ENCODE results near the gene HHATL.

The HHATL gene

GRCh38 chr3:42720126-42720525 lies 17.5 kb upstream of the HHATL start:
- Histone ChIP-seq H3K9me3 (ENCODE audit: low read length) (no peaks in the 10 kb centered on the region), H3K4me3 (ENCODE audit: low read depth in 1 of 2, low read length in 2 of 2) (no peak overlapping the region), H3K27ac (ENCODE audit: low read depth, low read length) (no peak overlapping the region), H3K27me3 (ENCODE audit: control insufficient read depth in 1 of 2, insufficient read depth in 2 of 2, low read length in 2 of 2) (no peaks in the 10 kb centered on the region), H3K9ac (ENCODE audit: low read length) (no peak overlapping the region), H3K4me1 (ENCODE audit: insufficient read depth, low read length) (peaks cover 7% of the 10 kb centered on the region), H3K36me3 (ENCODE audit: insufficient read depth, low read length) (no peaks in the 10 kb centered on the region)

DNA sequence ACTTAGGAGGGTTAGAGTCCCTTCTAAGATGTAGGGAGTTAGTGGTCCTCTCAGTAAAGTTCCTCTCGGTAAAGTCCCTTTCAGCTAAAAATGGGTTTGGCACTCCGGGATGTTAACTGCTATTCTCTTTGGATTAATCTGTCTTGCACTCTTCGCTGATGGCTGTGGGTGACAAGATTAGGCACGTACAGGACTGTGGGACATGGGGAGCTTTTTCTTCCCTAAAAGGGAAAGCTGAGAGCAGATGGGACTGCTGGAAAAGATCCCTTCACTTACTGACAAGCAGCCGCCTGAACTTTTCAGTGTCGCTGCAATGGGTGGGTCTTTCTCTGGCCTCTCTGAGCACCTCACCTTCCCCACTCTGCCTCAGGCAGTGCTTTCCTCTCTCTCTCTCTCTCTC lies 16.4 kb upstream of the HHATL start:
- H3K9ac ChIP-seq (ENCODE audit: low read length), result no peak overlapping the region
- H3K27me3 ChIP-seq (ENCODE audit: control insufficient read depth in 1 of 2, insufficient read depth in 2 of 2, low read length in 2 of 2), result no peaks in the 10 kb centered on the region
- H3K9me3 ChIP-seq (ENCODE audit: low read length), result no peaks in the 10 kb centered on the region
- peaks cover 7% of the 10 kb centered on the region for H3K4me1 ChIP-seq (ENCODE audit: insufficient read depth, low read length)
- no peaks in the 10 kb centered on the region for H3K36me3 ChIP-seq (ENCODE audit: insufficient read depth, low read length)
- H3K27ac ChIP-seq (ENCODE audit: low read depth, low read length), result no peak overlapping the region
- H3K4me3 ChIP-seq (ENCODE audit: low read depth in 1 of 2, low read length in 2 of 2), result no peak overlapping the region

DNA sequence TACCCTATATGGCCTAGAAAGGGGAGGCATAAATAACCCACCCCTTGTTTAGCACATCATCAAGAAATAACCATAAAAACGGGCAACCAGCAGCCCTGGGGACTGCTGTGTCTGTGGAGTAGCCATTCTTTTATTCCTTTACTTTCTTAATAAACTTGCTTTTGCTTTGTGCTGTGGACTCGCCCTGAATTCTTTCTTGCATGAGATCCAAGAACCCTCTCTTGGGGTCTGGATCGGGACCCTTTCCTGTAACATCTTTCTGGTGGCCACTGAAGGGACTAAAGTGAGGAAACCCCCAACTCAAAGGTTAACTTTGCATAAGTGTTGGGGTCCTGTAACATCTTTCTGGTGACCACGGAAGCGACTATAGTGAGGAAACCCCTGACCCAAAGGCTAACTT lies 15.7 kb upstream of the HHATL start:
- no peak overlapping the region for H3K4me3 ChIP-seq (ENCODE audit: low read depth in 1 of 2, low read length in 2 of 2)
- no peaks in the 10 kb centered on the region for H3K9me3 ChIP-seq (ENCODE audit: low read length)
- no peaks in the 10 kb centered on the region for H3K27me3 ChIP-seq (ENCODE audit: control insufficient read depth in 1 of 2, insufficient read depth in 2 of 2, low read length in 2 of 2)
- no peak overlapping the region for H3K27ac ChIP-seq (ENCODE audit: low read depth, low read length)
- H3K4me1 ChIP-seq (ENCODE audit: insufficient read depth, low read length), result peaks cover 7% of the 10 kb centered on the region
- H3K9ac ChIP-seq (ENCODE audit: low read length), result no peak overlapping the region
- no peaks in the 10 kb centered on the region for H3K36me3 ChIP-seq (ENCODE audit: insufficient read depth, low read length)

DNA sequence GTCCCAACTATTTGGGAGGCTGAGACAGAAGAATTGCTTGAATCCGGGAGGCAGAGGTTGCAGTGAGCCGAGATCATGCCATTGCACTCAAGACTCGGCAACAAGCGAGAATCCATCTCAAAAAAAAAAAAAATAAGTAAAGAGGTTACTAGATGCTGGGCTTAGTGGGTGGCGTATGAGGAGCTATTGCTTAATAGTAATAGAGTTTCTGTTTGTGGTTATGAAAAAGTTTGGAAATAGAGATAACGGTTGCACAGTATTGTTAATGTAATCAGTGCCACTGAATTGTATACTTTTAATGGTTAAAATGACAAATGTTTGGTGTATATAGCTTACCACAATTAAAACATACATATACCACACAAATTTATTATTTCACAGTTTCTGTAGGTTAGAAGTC lies 14.7 kb upstream of the HHATL start:
- Histone ChIP-seq H3K27me3 (ENCODE audit: control insufficient read depth in 1 of 2, insufficient read depth in 2 of 2, low read length in 2 of 2) (no peaks in the 10 kb centered on the region), H3K36me3 (ENCODE audit: insufficient read depth, low read length) (no peaks in the 10 kb centered on the region), H3K4me1 (ENCODE audit: insufficient read depth, low read length) (peaks cover 7% of the 10 kb centered on the region), H3K4me3 (ENCODE audit: low read depth in 1 of 2, low read length in 2 of 2) (no peak overlapping the region), H3K27ac (ENCODE audit: low read depth, low read length) (no peak overlapping the region), H3K9ac (ENCODE audit: low read length) (no peak overlapping the region), H3K9me3 (ENCODE audit: low read length) (no peaks in the 10 kb centered on the region)

- Histone ChIP-seq H3K9ac (ENCODE audit: low read length) (no peak overlapping the region), H3K27me3 (ENCODE audit: control insufficient read depth in 1 of 2, insufficient read depth in 2 of 2, low read length in 2 of 2) (no peaks in the 10 kb centered on the region), H3K4me3 (ENCODE audit: low read depth in 1 of 2, low read length in 2 of 2) (no peak overlapping the region), H3K27ac (ENCODE audit: low read depth, low read length) (no peak overlapping the region), H3K36me3 (ENCODE audit: insufficient read depth, low read length) (no peaks in the 10 kb centered on the region), H3K9me3 (ENCODE audit: low read length) (no peaks in the 10 kb centered on the region), H3K4me1 (ENCODE audit: insufficient read depth, low read length) (no peaks in the 10 kb centered on the region)
Measured at GRCh38 chr3:42714171-42714852, 11.7 kb upstream of the HHATL start.

DNA sequence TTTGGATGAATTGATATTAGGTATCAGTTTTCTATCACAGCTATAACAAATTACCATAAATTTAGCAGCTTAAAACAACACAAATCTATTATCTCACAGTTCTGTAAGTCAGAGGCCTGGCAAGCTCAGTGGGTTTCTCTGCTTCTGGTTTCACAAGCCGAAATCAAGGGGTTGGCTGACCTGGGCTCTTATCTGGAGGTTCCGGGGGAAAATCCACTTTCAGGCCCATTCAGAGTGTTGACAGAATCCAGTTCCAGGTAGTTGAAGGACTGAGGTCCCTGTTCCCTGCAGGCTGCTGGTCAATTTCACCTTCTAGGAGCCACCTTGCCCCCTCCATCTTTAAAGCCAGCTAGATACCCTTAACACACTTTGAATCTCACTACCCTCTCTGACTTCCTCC lies 11.1 kb upstream of the HHATL start:
- no peak overlapping the region for H3K4me3 ChIP-seq (ENCODE audit: low read depth in 1 of 2, low read length in 2 of 2)
- no peaks in the 10 kb centered on the region for H3K9me3 ChIP-seq (ENCODE audit: low read length)
- H3K27ac ChIP-seq (ENCODE audit: low read depth, low read length), result no peak overlapping the region
- no peaks in the 10 kb centered on the region for H3K4me1 ChIP-seq (ENCODE audit: insufficient read depth, low read length)
- H3K9ac ChIP-seq (ENCODE audit: low read length), result no peak overlapping the region
- no peaks in the 10 kb centered on the region for H3K27me3 ChIP-seq (ENCODE audit: control insufficient read depth in 1 of 2, insufficient read depth in 2 of 2, low read length in 2 of 2)
- H3K36me3 ChIP-seq (ENCODE audit: insufficient read depth, low read length), result no peaks in the 10 kb centered on the region

DNA sequence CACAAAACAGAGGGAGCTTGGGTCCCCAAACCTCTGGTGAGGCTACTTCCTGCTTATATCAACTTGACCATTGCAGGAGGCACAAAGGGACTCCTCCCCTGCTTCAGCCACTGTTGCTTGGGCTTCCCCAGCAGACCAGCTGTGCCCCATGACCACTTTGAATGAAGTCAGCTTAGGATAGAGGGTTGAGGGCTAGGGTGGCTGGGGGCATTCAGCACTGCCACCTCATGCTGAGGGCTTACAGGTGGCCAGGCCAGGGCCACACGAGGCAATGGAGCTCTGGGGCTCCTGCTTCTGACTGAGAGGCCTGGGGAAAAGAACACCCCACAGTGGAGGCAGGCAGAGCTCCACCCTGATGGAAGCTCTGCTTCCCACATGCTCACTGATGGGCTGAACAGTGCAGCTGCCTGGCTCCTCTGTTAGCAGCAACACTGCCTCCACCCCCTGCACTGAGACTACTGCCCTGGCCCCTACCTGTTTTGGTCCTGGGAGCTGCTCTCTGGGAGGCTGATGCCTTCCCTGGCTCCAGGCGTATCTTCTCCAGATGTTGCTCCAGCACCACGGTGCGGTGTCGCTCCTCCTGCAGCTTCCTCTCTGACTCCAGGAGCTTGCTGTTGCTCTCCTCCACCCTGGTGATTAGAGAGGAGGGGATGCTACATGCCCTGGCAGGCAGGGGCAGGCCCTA lies 10.2 kb upstream of the HHATL start:
- H3K4me3 ChIP-seq (ENCODE audit: low read depth in 1 of 2, low read length in 2 of 2), result no peak overlapping the region
- H3K36me3 ChIP-seq (ENCODE audit: insufficient read depth, low read length), result no peaks in the 10 kb centered on the region
- H3K4me1 ChIP-seq (ENCODE audit: insufficient read depth, low read length), result no peaks in the 10 kb centered on the region
- H3K9ac ChIP-seq (ENCODE audit: low read length), result no peak overlapping the region
- H3K27me3 ChIP-seq (ENCODE audit: control insufficient read depth in 1 of 2, insufficient read depth in 2 of 2, low read length in 2 of 2), result no peaks in the 10 kb centered on the region
- H3K9me3 ChIP-seq (ENCODE audit: low read length), result no peaks in the 10 kb centered on the region
- no peak overlapping the region for H3K27ac ChIP-seq (ENCODE audit: low read depth, low read length)

GRCh38 chr3:42712344-42712648 lies 9.7 kb upstream of the HHATL start:
- Histone ChIP-seq H3K4me3 (ENCODE audit: low read depth in 1 of 2, low read length in 2 of 2) (no peak overlapping the region), H3K9me3 (ENCODE audit: low read length) (no peaks in the 10 kb centered on the region), H3K27me3 (ENCODE audit: control insufficient read depth in 1 of 2, insufficient read depth in 2 of 2, low read length in 2 of 2) (no peaks in the 10 kb centered on the region), H3K36me3 (ENCODE audit: insufficient read depth, low read length) (no peaks in the 10 kb centered on the region), H3K4me1 (ENCODE audit: insufficient read depth, low read length) (no peaks in the 10 kb centered on the region), H3K27ac (ENCODE audit: low read depth, low read length) (no peak overlapping the region), H3K9ac (ENCODE audit: low read length) (no peak overlapping the region)

DNA sequence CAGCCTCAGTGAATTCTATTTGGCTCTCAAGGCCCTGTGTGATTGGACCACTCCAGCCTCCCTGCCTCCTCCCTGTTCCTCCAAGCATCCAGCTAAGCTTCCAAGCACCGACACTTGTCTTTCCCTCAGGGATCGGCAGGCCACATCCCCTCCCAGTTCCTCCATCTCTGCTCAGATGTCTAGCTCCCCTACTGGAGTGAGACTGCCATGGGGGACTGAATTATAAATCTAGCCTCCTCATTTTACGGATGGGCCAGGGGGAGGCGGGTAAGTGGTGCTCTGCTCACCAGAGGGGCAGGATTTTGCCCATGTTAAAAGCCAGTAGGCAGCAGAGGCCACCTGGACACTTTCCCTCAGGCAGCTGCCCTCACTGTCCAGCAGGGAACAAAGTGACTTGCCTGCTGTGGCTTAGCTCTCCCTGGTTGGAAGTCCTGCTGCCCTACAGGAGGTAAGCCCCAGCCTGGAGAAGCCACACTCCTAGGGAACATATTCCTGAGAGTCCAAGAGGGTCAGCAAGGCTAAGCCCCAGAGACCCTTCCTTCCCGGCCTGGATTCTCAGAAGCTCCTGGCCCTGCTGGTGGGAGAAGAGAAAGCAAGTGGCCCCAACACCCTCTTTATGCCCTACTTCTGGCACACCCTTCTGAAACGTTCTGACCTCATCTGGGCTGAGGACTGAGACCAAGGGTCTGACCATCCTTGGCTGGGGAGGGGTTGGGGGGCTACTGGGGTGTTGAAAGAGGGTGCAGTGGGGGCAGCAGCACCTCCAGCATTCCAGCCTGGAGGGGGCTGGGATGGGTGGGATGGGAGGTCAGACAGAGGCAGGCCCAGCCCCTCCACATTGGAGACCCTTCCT lies 9.1 kb upstream of the HHATL start:
- Histone ChIP-seq H3K4me3 (ENCODE audit: low read depth in 1 of 2, low read length in 2 of 2) (no peak overlapping the region), H3K27me3 (ENCODE audit: control insufficient read depth in 1 of 2, insufficient read depth in 2 of 2, low read length in 2 of 2) (no peaks in the 10 kb centered on the region), H3K27ac (ENCODE audit: low read depth, low read length) (no peak overlapping the region), H3K9me3 (ENCODE audit: low read length) (no peaks in the 10 kb centered on the region), H3K9ac (ENCODE audit: low read length) (no peak overlapping the region), H3K4me1 (ENCODE audit: insufficient read depth, low read length) (no peaks in the 10 kb centered on the region), H3K36me3 (ENCODE audit: insufficient read depth, low read length) (no peaks in the 10 kb centered on the region)

- Histone ChIP-seq H3K9ac (ENCODE audit: low read length) (no peak overlapping the region), H3K4me3 (ENCODE audit: low read depth in 1 of 2, low read length in 2 of 2) (no peak overlapping the region), H3K36me3 (ENCODE audit: insufficient read depth, low read length) (no peaks in the 10 kb centered on the region), H3K9me3 (ENCODE audit: low read length) (no peaks in the 10 kb centered on the region), H3K4me1 (ENCODE audit: insufficient read depth, low read length) (no peaks in the 10 kb centered on the region), H3K27ac (ENCODE audit: low read depth, low read length) (no peak overlapping the region), H3K27me3 (ENCODE audit: control insufficient read depth in 1 of 2, insufficient read depth in 2 of 2, low read length in 2 of 2) (no peaks in the 10 kb centered on the region)
Measured at GRCh38 chr3:42710323-42711021, 7.9 kb upstream of the HHATL start.

DNA sequence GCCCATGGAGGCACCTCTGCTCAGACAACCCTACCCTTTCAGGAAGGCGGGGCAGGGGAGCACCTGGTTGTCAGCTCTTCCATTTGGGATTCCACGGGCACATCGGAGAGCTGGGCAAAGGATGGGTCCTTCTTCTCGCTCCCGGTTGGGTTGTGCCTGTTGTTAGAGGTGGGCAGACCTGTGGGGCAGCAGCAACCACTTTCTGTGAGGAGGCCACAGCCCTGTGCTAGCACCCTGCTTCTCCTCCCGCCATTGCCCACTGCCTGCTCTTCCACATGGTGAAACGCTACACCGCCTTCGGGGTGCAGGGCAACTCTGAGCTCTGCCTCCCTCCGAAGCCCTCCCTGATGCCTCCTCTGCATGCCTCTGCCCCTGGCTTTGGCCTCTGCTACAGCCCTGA lies 7.0 kb upstream of the HHATL start:
- H3K4me1 ChIP-seq (ENCODE audit: insufficient read depth, low read length), result no peaks in the 10 kb centered on the region
- no peaks in the 10 kb centered on the region for H3K36me3 ChIP-seq (ENCODE audit: insufficient read depth, low read length)
- no peak overlapping the region for H3K9ac ChIP-seq (ENCODE audit: low read length)
- no peaks in the 10 kb centered on the region for H3K27me3 ChIP-seq (ENCODE audit: control insufficient read depth in 1 of 2, insufficient read depth in 2 of 2, low read length in 2 of 2)
- no peak overlapping the region for H3K27ac ChIP-seq (ENCODE audit: low read depth, low read length)
- H3K9me3 ChIP-seq (ENCODE audit: low read length), result no peaks in the 10 kb centered on the region
- H3K4me3 ChIP-seq (ENCODE audit: low read depth in 1 of 2, low read length in 2 of 2), result no peak overlapping the region
